Medulla oblongata (tissue), 1 donor: ENCODE data around the gene ALLC.

Source experiments
- DNase-seq: peaks from one replicate; pipeline ENCODE4 v3.0.0-alpha.2; 2015; ENCODE audit errors: extremely low spot score

Gene ALLC

GRCh38 chr2:3725002-3725401, 67.0 kb downstream of the ALLC start:
- DNase-seq, result no peak

GRCh38 chr2:3725458-3726250, 67.7 kb downstream of the ALLC start:
- DNase-seq, result no peak

GRCh38 chr2:3726511-3726910, 68.5 kb downstream of the ALLC start:
- DNase-seq, result no peak

GRCh38 chr2:3727397-3728045, 69.5 kb downstream of the ALLC start:
- DNase-seq, result no peak

- peak; percentile 53 for DNase-seq
Observed at GRCh38 chr2:3728104-3729054, 70.4 kb downstream of the ALLC start.

GRCh38 chr2:3729055-3729448, 71.1 kb downstream of the ALLC start:
- no peak for DNase-seq

GRCh38 chr2:3729786-3730185, 71.8 kb downstream of the ALLC start:
- no peak for DNase-seq

- DNase-seq, result no peak
Observed at GRCh38 chr2:3730646-3731045, 72.6 kb downstream of the ALLC start.

GRCh38 chr2:3731829-3732228, 73.8 kb downstream of the ALLC start:
- DNase-seq, result no peak

- DNase-seq, result no peak
Observed at GRCh38 chr2:3736112-3736511, 78.1 kb downstream of the ALLC start.

- DNase-seq, result no peak
Observed at GRCh38 chr2:3737128-3737527, 79.1 kb downstream of the ALLC start.

GRCh38 chr2:3738454-3738853, 80.5 kb downstream of the ALLC start:
- no peak for DNase-seq

GRCh38 chr2:3739313-3739712, 81.3 kb downstream of the ALLC start:
- no peak for DNase-seq

- no peak for DNase-seq
Observed at GRCh38 chr2:3741396-3741795, 83.4 kb downstream of the ALLC start.

- DNase-seq, result no peak
Observed at GRCh38 chr2:3741867-3742602, 84.0 kb downstream of the ALLC start.

- DNase-seq, result no peak
Observed at GRCh38 chr2:3742743-3743508, 84.9 kb downstream of the ALLC start.

GRCh38 chr2:3743951-3744555, 86.1 kb downstream of the ALLC start:
- no peak for DNase-seq

- no peak for DNase-seq
Observed at GRCh38 chr2:3745920-3746319, 87.9 kb downstream of the ALLC start.

- DNase-seq, result no peak
Observed at GRCh38 chr2:3747032-3747654, 89.1 kb downstream of the ALLC start.

GRCh38 chr2:3747826-3748225, 89.8 kb downstream of the ALLC start:
- DNase-seq, result no peak
